ENCODE data around the gene DDX54.

GRCh38 chr12:113231235-113232088 is 46.2 kb upstream of the DDX54 start:
- TF ChIP-seq, protein P1, sequence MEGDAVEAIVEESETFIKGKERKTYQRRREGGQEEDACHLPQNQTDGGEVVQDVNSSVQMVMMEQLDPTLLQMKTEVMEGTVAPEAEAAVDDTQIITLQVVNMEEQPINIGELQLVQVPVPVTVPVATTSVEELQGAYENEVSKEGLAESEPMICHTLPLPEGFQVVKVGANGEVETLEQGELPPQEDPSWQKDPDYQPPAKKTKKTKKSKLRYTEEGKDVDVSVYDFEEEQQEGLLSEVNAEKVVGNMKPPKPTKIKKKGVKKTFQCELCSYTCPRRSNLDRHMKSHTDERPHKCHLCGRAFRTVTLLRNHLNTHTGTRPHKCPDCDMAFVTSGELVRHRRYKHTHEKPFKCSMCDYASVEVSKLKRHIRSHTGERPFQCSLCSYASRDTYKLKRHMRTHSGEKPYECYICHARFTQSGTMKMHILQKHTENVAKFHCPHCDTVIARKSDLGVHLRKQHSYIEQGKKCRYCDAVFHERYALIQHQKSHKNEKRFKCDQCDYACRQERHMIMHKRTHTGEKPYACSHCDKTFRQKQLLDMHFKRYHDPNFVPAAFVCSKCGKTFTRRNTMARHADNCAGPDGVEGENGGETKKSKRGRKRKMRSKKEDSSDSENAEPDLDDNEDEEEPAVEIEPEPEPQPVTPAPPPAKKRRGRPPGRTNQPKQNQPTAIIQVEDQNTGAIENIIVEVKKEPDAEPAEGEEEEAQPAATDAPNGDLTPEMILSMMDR (conservative IDR thresholded peaks at IDR 0.05 in 1 of 2, IDR thresholded peaks at IDR 0.05 in 1 of 2; ENCODE audit: extremely low read depth in 1 of 2, insufficient read depth in 1 of 2, low read depth in 1 of 2, low read length in 2 of 2), result no peak
- TF ChIP-seq EZH2 (IDR thresholded peaks at IDR 0.05; ENCODE audit: borderline replicate concordance, low read length), result no peak
